Panc1 (cell line): Measurements from ENCODE around the gene FHIT. TPM values are rescaled to one million over a fixed set of nuclear protein-coding genes. Genes with fewer than 3 reads are reported as not detected.

Experiments used
- ATAC-seq: fragments of 200-7000 bp; cut with Tn5 transposase; 2 replicates; pipeline ENCODE4 v1.9.1; 2020; ENCODE audit warnings: mild to moderate bottlenecking, moderate library complexity
- BruUV-seq: library from RNA; stranded (reverse); fragments of 400-500 nt; replicated peaks from 2 replicates; lab custom pipeline; 2021; lab: Mats Ljungman, UMichigan
- CTCF ChIA-PET: fragments of 300-600 bp; sonication (Branson Sonifier 250); formaldehyde crosslinking; loops from one replicate; lab custom pipeline; 2022; ENCODE audit warnings: antibody characterized with exemption; lab: Charles Lee
- POLR2A ChIA-PET: fragments of 300-600 bp; sonication (Branson Sonifier 250); formaldehyde crosslinking; loops from one replicate; lab custom pipeline; 2022; ENCODE audit warnings: antibody characterized with exemption; lab: Charles Lee
- DNase-seq: peaks from one replicate; pipeline ENCODE4 v3.0.0-alpha.2; 2010; ENCODE audit warnings: low read depth, low spot score
- H3K27ac ChIP-seq: 2 replicates; pipeline ENCODE4 v1.5.1; 2011; ENCODE audit warnings: mild to moderate bottlenecking, low read length, inconsistent platforms
- H3K27me3 ChIP-seq: fragments of 200-500 bp; sonication (Bioruptor generic); 2 replicates; pipeline ENCODE4 v1.6.0; 2014; ENCODE audit warnings: low read length, inconsistent platforms; ENCODE audit not compliant: control insufficient read depth, insufficient read depth
- H3K36me3 ChIP-seq: fragments of 200-500 bp; sonication (Bioruptor generic); 2 replicates; pipeline ENCODE4 v1.5.1; 2014; ENCODE audit warnings: inconsistent platforms, mild to moderate bottlenecking, low read length, moderate library complexity; ENCODE audit not compliant: control insufficient read depth, insufficient read depth
- H3K4me1 ChIP-seq: 2 replicates; pipeline ENCODE4 v1.5.1; 2011; ENCODE audit warnings: inconsistent platforms, mild to moderate bottlenecking, low read length, moderate library complexity; ENCODE audit not compliant: control insufficient read depth, insufficient read depth
- H3K4me3 ChIP-seq, 2 experiments: 2 replicates each; pipeline ENCODE4 v1.5.1; 2011 to 2012; ENCODE audit warnings: low read depth in 2 of 2, low read length in 2 of 2, mild to moderate bottlenecking in 2 of 2, inconsistent platforms in 1 of 2, moderate library complexity in 1 of 2
- H3K9me3 ChIP-seq: fragments of 200-500 bp; sonication (Bioruptor generic); 2 replicates; pipeline ENCODE4 v1.5.1; 2014; ENCODE audit warnings: low read depth, mild to moderate bottlenecking, inconsistent platforms, low read length, moderate library complexity; ENCODE audit not compliant: control insufficient read depth, insufficient read depth
- POLR2AphosphoS5 ChIP-seq: IDR thresholded peaks from 2 replicates; pipeline ENCODE4 v1.6.1; 2012; ENCODE audit warnings: mild to moderate bottlenecking, low read depth, low read length, moderate library complexity
- REST ChIP-seq, 2 experiments: IDR thresholded peaks; 2 replicates each; pipeline ENCODE4 v1.6.1; 2011 to 2012; ENCODE audit warnings: low read depth in 2 of 2, control low read depth in 1 of 2, low read length in 1 of 2, mild to moderate bottlenecking in 1 of 2, moderate library complexity in 1 of 2; ENCODE audit not compliant: insufficient read depth in 1 of 2
- SIN3A ChIP-seq: IDR thresholded peaks from 2 replicates; pipeline ENCODE4 v1.6.1; 2012; ENCODE audit warnings: low read depth, mild to moderate bottlenecking, low read length, moderate library complexity, borderline replicate concordance; ENCODE audit not compliant: insufficient read depth
- TCF7L2 ChIP-seq: IDR thresholded peaks from 2 replicates; pipeline ENCODE4 v1.6.1; 2011; ENCODE audit warnings: mild to moderate bottlenecking, low read depth, low read length, inconsistent platforms
- in situ Hi-C: cut with HindIII; loops from 2 replicates; pipeline ENCODE4 v1.10.0; 2016; ENCODE audit warnings: low sequenced_read_pairs, low pct_unique_long_range_greater_than_20kb
- intact Hi-C: fragments of 100-400 bp; cut with micrococcal nuclease; formaldehyde crosslinking; loops from one replicate; pipeline ENCODE4 v1.10.0; 2022; ENCODE audit not compliant: unreplicated experiment
- total RNA-seq: library from RNA; stranded (reverse); gene quantifications from one replicate; pipeline ENCODE4 v1.2.1, GENCODE V29; 2021; ENCODE audit not compliant: unreplicated experiment
- TF ChIP-seq, protein P1 (sequence below): fragments of 450-650 bp; IDR thresholded peaks from 2 replicates; pipeline ENCODE4 v1.5.1; 2017; ENCODE audit warnings: mild to moderate bottlenecking

FHIT gene
- total RNA-seq, 1 experiment from 2014 or later: 2.2 TPM

- no peaks in the 10 kb centered on the region for H3K27me3 ChIP-seq
- intact Hi-C loops: no loop called here
- CTCF ChIA-PET: no interaction called here
- no peak for ATAC-seq
- POLR2A ChIA-PET: interaction anchor here (0.6 kb wide), 1 partner anchor 169 kb away, joined by 3 read pairs; no protein-coding TSS in a partner anchor
- no peak for DNase-seq
- H3K27ac ChIP-seq: no peak overlapping the region
- H3K4me3 ChIP-seq: no peak overlapping the region
- H3K4me1 ChIP-seq: no peaks in the 10 kb centered on the region
- H3K36me3 ChIP-seq: no peaks in the 10 kb centered on the region
- H3K9me3 ChIP-seq: no peaks in the 10 kb centered on the region
- no TSS peak for BruUV-seq
- in situ Hi-C loops: no loop called here
- TF ChIP-seq, protein P1, sequence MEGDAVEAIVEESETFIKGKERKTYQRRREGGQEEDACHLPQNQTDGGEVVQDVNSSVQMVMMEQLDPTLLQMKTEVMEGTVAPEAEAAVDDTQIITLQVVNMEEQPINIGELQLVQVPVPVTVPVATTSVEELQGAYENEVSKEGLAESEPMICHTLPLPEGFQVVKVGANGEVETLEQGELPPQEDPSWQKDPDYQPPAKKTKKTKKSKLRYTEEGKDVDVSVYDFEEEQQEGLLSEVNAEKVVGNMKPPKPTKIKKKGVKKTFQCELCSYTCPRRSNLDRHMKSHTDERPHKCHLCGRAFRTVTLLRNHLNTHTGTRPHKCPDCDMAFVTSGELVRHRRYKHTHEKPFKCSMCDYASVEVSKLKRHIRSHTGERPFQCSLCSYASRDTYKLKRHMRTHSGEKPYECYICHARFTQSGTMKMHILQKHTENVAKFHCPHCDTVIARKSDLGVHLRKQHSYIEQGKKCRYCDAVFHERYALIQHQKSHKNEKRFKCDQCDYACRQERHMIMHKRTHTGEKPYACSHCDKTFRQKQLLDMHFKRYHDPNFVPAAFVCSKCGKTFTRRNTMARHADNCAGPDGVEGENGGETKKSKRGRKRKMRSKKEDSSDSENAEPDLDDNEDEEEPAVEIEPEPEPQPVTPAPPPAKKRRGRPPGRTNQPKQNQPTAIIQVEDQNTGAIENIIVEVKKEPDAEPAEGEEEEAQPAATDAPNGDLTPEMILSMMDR: no peak
- TF ChIP-seq POLR2AphosphoS5 (no peak), REST (IDR thresholded peaks at IDR 0.05; ENCODE audit: insufficient read depth in 1 of 2, low read depth in 2 of 2, low read length in 1 of 2) (no peak), SIN3A (no peak), TCF7L2 (no peak)
These were observed 93.0 kb downstream of the FHIT start for GRCh38 chr3:61158216-61158615.

- intact Hi-C loops: no loop called here
- Histone ChIP-seq H3K4me3 (no peak overlapping the region), H3K36me3 (no peaks in the 10 kb centered on the region), H3K27me3 (no peaks in the 10 kb centered on the region), H3K9me3 (no peaks in the 10 kb centered on the region), H3K4me1 (no peaks in the 10 kb centered on the region), H3K27ac (no peak overlapping the region)
- BruUV-seq: no TSS peak
- ATAC-seq (no peak), DNase-seq (no peak)
- TF ChIP-seq REST (IDR thresholded peaks at IDR 0.05; ENCODE audit: insufficient read depth in 1 of 2, low read depth in 2 of 2, low read length in 1 of 2): no peak
- no peak for TF ChIP-seq TCF7L2
- no peak for TF ChIP-seq POLR2AphosphoS5
- TF ChIP-seq SIN3A: no peak
- POLR2A ChIA-PET: no interaction called here
- in situ Hi-C loops: no loop called here
- CTCF ChIA-PET: no interaction called here
These were observed 93.8 kb downstream of the FHIT start for GRCh38 chr3:61157414-61157813.
